Fibroblast of lung (primary cell): ENCODE results near the gene CDC123.

Experiments
- CTCF ChIP-seq, 2 donors: IDR thresholded peaks in 1 of 2; conservative IDR thresholded peaks in 1 of 2; 1 replicate in 1 of 2; 2 replicates in 1 of 2; pipeline ENCODE4 v1.5.1; 2011 to 2012; ENCODE audit warnings: low read length in 2 of 2, control low read depth in 1 of 2, inconsistent platforms in 1 of 2, low read depth in 1 of 2, mild to moderate bottlenecking in 1 of 2
- EZH2 ChIP-seq: IDR thresholded peaks from 2 replicates; pipeline ENCODE4 v1.5.1; 2012; ENCODE audit warnings: low read length, control low read depth, mild to moderate bottlenecking; ENCODE audit errors: missing control alignments

- no peak for TF ChIP-seq CTCF (conservative IDR thresholded peaks at IDR 0.05 in 1 of 2, IDR thresholded peaks at IDR 0.05 in 1 of 2; ENCODE audit: low read depth in 1 of 2, low read length in 2 of 2)
- TF ChIP-seq EZH2 = no peak
These were observed 18.1 kb downstream of the CDC123 start for GRCh38 chr10:12214093-12214492.
